ENCODE measurements around the gene SATB2. TPM values are rescaled to one million over a fixed set of nuclear protein-coding genes. Genes with fewer than 3 reads are reported as not detected.

The SATB2 gene
- total RNA-seq, 6 experiments from 2014 or later, result 3.3 to 8.5 (median 6.0) TPM

- no peaks in the 10 kb centered on the region for H3K36me3 ChIP-seq
- no peak overlapping the region for H3K27ac ChIP-seq
- H3K4me1 ChIP-seq, result no peaks in the 10 kb centered on the region
- TF ChIP-seq CTCF (IDR thresholded peaks at IDR 0.05) (no peak), POLR2A (IDR thresholded peaks at IDR 0.05) (no peak)
- H3K9me3 ChIP-seq, result no peaks in the 10 kb centered on the region
- H3K4me3 ChIP-seq, result no peak overlapping the region
- DNase-seq (no peak), ATAC-seq (no peak)
- H3K27me3 ChIP-seq, result no peaks in the 10 kb centered on the region
- 76% methylated on average over 7 of the region's 7 CpGs for WGBS (ENCODE audit: insufficient coverage, low coverage, low lambda C conversion rate, missing lambda C conversion rate)
- intact Hi-C loops (cut with DNase I), result no loop called here
Measured at GRCh38 chr2:199257261-199258224, 200.2 kb downstream of the SATB2 start.

GRCh38 chr2:199230091-199230490 is 227.6 kb downstream of the SATB2 start:
- Histone ChIP-seq H3K9me3 (no peaks in the 10 kb centered on the region), H3K36me3 (no peaks in the 10 kb centered on the region), H3K4me1 (no peaks in the 10 kb centered on the region), H3K4me3 (no peak overlapping the region), H3K27ac (no peak overlapping the region), H3K27me3 (no peaks in the 10 kb centered on the region)
- no peak for DNase-seq
- intact Hi-C loops (cut with DNase I), result no loop called here
- ATAC-seq, result no peak
- TF ChIP-seq POLR2A (IDR thresholded peaks at IDR 0.05) (no peak), CTCF (IDR thresholded peaks at IDR 0.05) (no peak)
- WGBS (ENCODE audit: insufficient coverage, low coverage, low lambda C conversion rate, missing lambda C conversion rate), result 58% methylated on average over 3 of the region's 3 CpGs

GRCh38 chr2:199228887-199229819 is 228.6 kb downstream of the SATB2 start:
- no peak overlapping the region for H3K27ac ChIP-seq
- no peak for ATAC-seq
- no peaks in the 10 kb centered on the region for H3K9me3 ChIP-seq
- H3K36me3 ChIP-seq, result no peaks in the 10 kb centered on the region
- intact Hi-C loops (cut with DNase I), result no loop called here
- H3K4me1 ChIP-seq, result no peaks in the 10 kb centered on the region
- TF ChIP-seq CTCF (IDR thresholded peaks at IDR 0.05), result no peak
- TF ChIP-seq POLR2A (IDR thresholded peaks at IDR 0.05), result no peak
- no peaks in the 10 kb centered on the region for H3K27me3 ChIP-seq
- H3K4me3 ChIP-seq, result no peak overlapping the region
- no peak for DNase-seq
- WGBS (ENCODE audit: insufficient coverage, low coverage, low lambda C conversion rate, missing lambda C conversion rate), result 71% methylated on average over 5 of the region's 19 CpGs

GRCh38 chr2:199223791-199224190 is 233.9 kb downstream of the SATB2 start:
- ATAC-seq (no peak), DNase-seq (no peak)
- H3K36me3 ChIP-seq, result no peaks in the 10 kb centered on the region
- no peaks in the 10 kb centered on the region for H3K9me3 ChIP-seq
- H3K4me1 ChIP-seq, result no peaks in the 10 kb centered on the region
- H3K27me3 ChIP-seq, result no peaks in the 10 kb centered on the region
- WGBS (ENCODE audit: insufficient coverage, low coverage, low lambda C conversion rate, missing lambda C conversion rate), result 63% methylated on average over 3 of the region's 6 CpGs
- no peak overlapping the region for H3K4me3 ChIP-seq
- no peak for TF ChIP-seq CTCF (IDR thresholded peaks at IDR 0.05)
- TF ChIP-seq POLR2A (IDR thresholded peaks at IDR 0.05), result no peak
- H3K27ac ChIP-seq, result no peak overlapping the region
- intact Hi-C loops (cut with DNase I), result no loop called here

Measured in right lobe of liver (tissue), 6 donors.